IMR-90 (cell line): Measurements from ENCODE around the gene UGT2B11. TPM values are rescaled to one million over a fixed set of nuclear protein-coding genes. Genes with fewer than 3 reads are reported as not detected.

Experiments
- ATAC-seq: fragments of 200-7000 bp; cut with Tn5 transposase; 2 replicates; pipeline ENCODE4 v1.9.1; 2020; ENCODE audit warnings: low read depth, mild to moderate bottlenecking, moderate library complexity
- Bru-seq: library from RNA; stranded (reverse); fragments of 400-500 nt; gene quantifications from one replicate; lab custom pipeline; 2021; lab: Mats Ljungman, UMichigan
- BruChase-seq, 2 experiments: library from RNA; stranded (reverse); fragments of 400-500 nt; gene quantifications; one replicate each; lab custom pipeline; 2021; lab: Mats Ljungman, UMichigan
- BruUV-seq: library from RNA; stranded (reverse); fragments of 400-500 nt; replicated peaks from 2 replicates; lab custom pipeline; 2021; lab: Mats Ljungman, UMichigan
- CTCF ChIA-PET: fragments of 300-600 bp; formaldehyde crosslinking; extraction: SDS; loops from one replicate; lab custom pipeline; 2021; ENCODE audit warnings: antibody characterized with exemption; lab: Yijun Ruan, JAX
- POLR2A ChIA-PET: fragments of 300-600 bp; sonication (Branson Sonifier 250); formaldehyde crosslinking; loops from one replicate; lab custom pipeline; 2022; ENCODE audit warnings: antibody characterized with exemption; ENCODE audit not compliant: unreplicated experiment; lab: Charles Lee
- DNase-seq: peaks from one replicate; pipeline ENCODE4 v3.0.0; 2013
- H2AFZ ChIP-seq: replicated peaks from 2 replicates; pipeline ENCODE3; 2013; ENCODE audit warnings: low read length, mild to moderate bottlenecking; ENCODE audit not compliant: poor library complexity
- H2AK5ac ChIP-seq: 2 replicates; pipeline ENCODE4 v1.6.1; 2013; ENCODE audit warnings: low read depth, low read length, inconsistent platforms
- H2AK9ac ChIP-seq: replicated peaks from 2 replicates; pipeline ENCODE3; 2013; ENCODE audit warnings: mild to moderate bottlenecking, low read depth, low read length, moderate library complexity; ENCODE audit not compliant: poor library complexity
- H2BK120ac ChIP-seq: 2 replicates; pipeline ENCODE4 v1.6.1; 2013; ENCODE audit warnings: low read depth, low read length, inconsistent platforms
- H2BK15ac ChIP-seq: 3 replicates; pipeline ENCODE4 v1.6.1; 2013; ENCODE audit warnings: low read depth, low read length, inconsistent platforms
- H2BK20ac ChIP-seq: 2 replicates; pipeline ENCODE4 v1.6.1; 2013; ENCODE audit warnings: low read depth, mild to moderate bottlenecking, inconsistent platforms, low read length, moderate library complexity
- H2BK5ac ChIP-seq: 2 replicates; pipeline ENCODE4 v1.6.1; 2013; ENCODE audit warnings: mild to moderate bottlenecking, low read depth, low read length, inconsistent platforms; ENCODE audit not compliant: poor library complexity, severe bottlenecking
- H3K14ac ChIP-seq: replicated peaks from 2 replicates; pipeline ENCODE4 v1.6.1; 2013; ENCODE audit warnings: low read depth, low read length, inconsistent platforms
- H3K18ac ChIP-seq: 2 replicates; pipeline ENCODE4 v1.6.1; 2013; ENCODE audit warnings: low read depth, low read length, control low read depth
- H3K23ac ChIP-seq: 2 replicates; pipeline ENCODE4 v1.6.1; 2013; ENCODE audit warnings: low read depth, low read length, inconsistent platforms
- H3K27ac ChIP-seq: 2 replicates; pipeline ENCODE4 v1.5.1; 2013; ENCODE audit warnings: mild to moderate bottlenecking, control low read depth, low read length; ENCODE audit not compliant: insufficient read depth
- H3K27me3 ChIP-seq: 2 replicates; pipeline ENCODE4 v1.6.1; 2013; ENCODE audit warnings: low read length; ENCODE audit not compliant: control insufficient read depth, insufficient read depth
- H3K36me3 ChIP-seq: 2 replicates; pipeline ENCODE4 v1.6.1; 2013; ENCODE audit warnings: low read length, mixed read lengths; ENCODE audit not compliant: control insufficient read depth, insufficient read depth
- H3K4ac ChIP-seq: 2 replicates; pipeline ENCODE4 v1.6.1; 2013; ENCODE audit warnings: low read depth, low read length, inconsistent platforms
- H3K4me1 ChIP-seq: 2 replicates; pipeline ENCODE4 v1.6.1; 2013; ENCODE audit warnings: low read length, mixed read lengths; ENCODE audit not compliant: control insufficient read depth, insufficient read depth
- H3K4me2 ChIP-seq: 2 replicates; pipeline ENCODE4 v1.6.1; 2013; ENCODE audit warnings: low read depth, mild to moderate bottlenecking, control low read depth, low read length, moderate library complexity
- H3K4me3 ChIP-seq: 2 replicates; pipeline ENCODE4 v1.5.1; 2013; ENCODE audit warnings: low read depth, mild to moderate bottlenecking, control low read depth, low read length, moderate library complexity; ENCODE audit not compliant: insufficient read depth
- H3K56ac ChIP-seq: 2 replicates; pipeline ENCODE4 v1.6.1; 2013; ENCODE audit warnings: low read length, inconsistent platforms; ENCODE audit not compliant: insufficient read depth; ENCODE audit errors: extremely low read depth
- H3K79me1 ChIP-seq, 2 experiments: 2 replicates each; pipeline ENCODE4 v1.6.1; 2013; ENCODE audit warnings: low read length in 2 of 2, inconsistent platforms in 1 of 2, low read depth in 1 of 2
- H3K9ac ChIP-seq: 2 replicates; pipeline ENCODE4 v1.6.1; 2013; ENCODE audit warnings: low read depth, low read length, control low read depth
- H3K9me1 ChIP-seq: 2 replicates; pipeline ENCODE4 v1.6.1; 2013; ENCODE audit warnings: low read length, inconsistent platforms; ENCODE audit not compliant: insufficient read depth
- H3K9me3 ChIP-seq: 2 replicates; pipeline ENCODE4 v1.6.1; 2013; ENCODE audit warnings: low read length; ENCODE audit not compliant: control insufficient read depth, insufficient read depth
- H4K20me1 ChIP-seq: 2 replicates; pipeline ENCODE4 v1.6.1; 2013; ENCODE audit warnings: low read length, inconsistent platforms; ENCODE audit not compliant: insufficient read depth
- H4K5ac ChIP-seq: 2 replicates; pipeline ENCODE4 v1.6.1; 2013; ENCODE audit warnings: mild to moderate bottlenecking, low read depth, low read length, control low read depth
- H4K8ac ChIP-seq, 2 experiments: 2 replicates each; pipeline ENCODE4 v1.6.1; 2013; ENCODE audit warnings: low read depth in 2 of 2, low read length in 2 of 2, control low read depth in 1 of 2, inconsistent platforms in 1 of 2
- H4K91ac ChIP-seq: 2 replicates; pipeline ENCODE4 v1.6.1; 2013; ENCODE audit warnings: low read depth, low read length, inconsistent platforms; ENCODE audit not compliant: insufficient read depth
- BHLHE40 ChIP-seq: fragments of 150-350 bp; IDR thresholded peaks from 2 replicates; pipeline ENCODE4 v1.6.1; 2016; ENCODE audit warnings: mild to moderate bottlenecking, low read depth, low read length
- CEBPB ChIP-seq: IDR thresholded peaks from 2 replicates; pipeline ENCODE4 v1.6.1; 2012; ENCODE audit warnings: low read depth, low read length, improper control_type of control experiment
- FOS ChIP-seq: fragments of 150-350 bp; IDR thresholded peaks from 2 replicates; pipeline ENCODE4 v1.6.1; 2016; ENCODE audit warnings: low read depth, low read length
- MAFK ChIP-seq: IDR thresholded peaks from 2 replicates; pipeline ENCODE4 v1.6.1; 2012; ENCODE audit warnings: low read depth, low read length, improper control_type of control experiment
- MAZ ChIP-seq: IDR thresholded peaks from 2 replicates; pipeline ENCODE4 v1.6.1; 2012; ENCODE audit warnings: low read depth, mild to moderate bottlenecking, low read length, improper control_type of control experiment, moderate library complexity, borderline replicate concordance
- MXI1 ChIP-seq: IDR thresholded peaks from 2 replicates; pipeline ENCODE4 v1.6.1; 2012; ENCODE audit warnings: low read depth, mild to moderate bottlenecking, low read length, moderate library complexity, borderline replicate concordance
- NFE2L2 ChIP-seq: fragments of 150-350 bp; IDR thresholded peaks from 2 replicates; pipeline ENCODE4 v1.6.1; 2016; ENCODE audit warnings: low read depth, mild to moderate bottlenecking, low read length
- RAD21 ChIP-seq: IDR thresholded peaks from 2 replicates; pipeline ENCODE4 v1.6.1; 2012; ENCODE audit warnings: low read length, improper control_type of control experiment
- RCOR1 ChIP-seq: IDR thresholded peaks from 2 replicates; pipeline ENCODE4 v1.6.1; 2012; ENCODE audit warnings: mild to moderate bottlenecking, low read length, improper control_type of control experiment; ENCODE audit not compliant: insufficient replicate concordance
- RFX5 ChIP-seq: IDR thresholded peaks from 2 replicates; pipeline ENCODE4 v1.8.0; 2012; ENCODE audit warnings: low read depth, mild to moderate bottlenecking, low read length, moderate library complexity
- SMC3 ChIP-seq: fragments of 150-350 bp; IDR thresholded peaks from 2 replicates; pipeline ENCODE4 v1.6.1; 2016; ENCODE audit warnings: low read depth, mild to moderate bottlenecking, antibody characterized with exemption, low read length, moderate library complexity
- USF2 ChIP-seq: fragments of 150-350 bp; IDR thresholded peaks from 2 replicates; pipeline ENCODE4 v1.6.1; 2017; ENCODE audit warnings: mild to moderate bottlenecking, antibody characterized with exemption, low read length, low read depth
- WGBS, 2 experiments: methylation state at CpG; one replicate each; pipeline versions ENCODE4 v1.1.5 to v1.1.7; 2013; ENCODE audit warnings: missing lambda C conversion rate in 2 of 2; ENCODE audit not compliant: insufficient read length in 1 of 2; ENCODE audit errors: extremely low coverage in 2 of 2; 5-methylcytosine and 5-hydroxymethylcytosine counted together
- dilution Hi-C: fragments of 300-500 bp; cut with HindIII; formaldehyde crosslinking; loops from one replicate; pipeline ENCODE4 v1.14.3; 2018; ENCODE audit warnings: low sequenced_read_pairs; ENCODE audit not compliant: unreplicated experiment
- in situ Hi-C: fragments of 300-500 bp; cut with MboI; formaldehyde crosslinking; loops from 3 replicates; pipeline ENCODE4 v1.14.3; 2019; ENCODE audit warnings: low sequenced_read_pairs, inconsistent platforms, mixed read lengths
- intact Hi-C: fragments of 100-400 bp; cut with micrococcal nuclease; formaldehyde crosslinking; loops from 2 replicates; pipeline ENCODE4 v1.10.0; 2022
- long read RNA-seq: library from polyadenylated mRNA; unstranded; transcript quantifications from one replicate; pipeline ENCODE4 v2.0.0, GENCODE V29; 2021; ENCODE audit not compliant: unreplicated experiment
- polyA plus RNA-seq, 3 experiments: library from polyadenylated mRNA; depleted of rRNA; stranded (reverse); fragments of >200 nt; gene quantifications; 2 replicates each; pipeline ENCODE4 v1.2.3, GENCODE V29; 2012; ENCODE audit warnings: low replicate concordance in 1 of 3
- total RNA-seq: library from RNA; depleted of rRNA; stranded (reverse); fragments of >200 nt; gene quantifications from 2 replicates; pipeline ENCODE4 v1.2.3, GENCODE V29; 2012; rRNA removed
- TF ChIP-seq, protein P1 (sequence below): conservative IDR thresholded peaks from 2 replicates; pipeline ENCODE4 v1.5.1; 2012; ENCODE audit warnings: mild to moderate bottlenecking, low read depth, low read length, improper control_type of control experiment

Gene UGT2B11
- total RNA-seq (not detected in 2 replicates), polyA plus RNA-seq (2012; rRNA removed) (not detected in 2 replicates), Bru-seq, nascent RNA (not detected), BruChase-seq, experiment 1, labeled RNA remaining after a 6-hour chase (not detected), BruChase-seq, experiment 2, labeled RNA remaining after a 2-hour chase (not detected)
- polyA plus RNA-seq (2012; cell fraction: cytosol; rRNA removed): not detected in 2 replicates
- not detected in 2 replicates for polyA plus RNA-seq (2012; cell fraction: nucleus; rRNA removed; ENCODE audit: low replicate concordance)
- long read RNA-seq: 0 reads

DNA sequence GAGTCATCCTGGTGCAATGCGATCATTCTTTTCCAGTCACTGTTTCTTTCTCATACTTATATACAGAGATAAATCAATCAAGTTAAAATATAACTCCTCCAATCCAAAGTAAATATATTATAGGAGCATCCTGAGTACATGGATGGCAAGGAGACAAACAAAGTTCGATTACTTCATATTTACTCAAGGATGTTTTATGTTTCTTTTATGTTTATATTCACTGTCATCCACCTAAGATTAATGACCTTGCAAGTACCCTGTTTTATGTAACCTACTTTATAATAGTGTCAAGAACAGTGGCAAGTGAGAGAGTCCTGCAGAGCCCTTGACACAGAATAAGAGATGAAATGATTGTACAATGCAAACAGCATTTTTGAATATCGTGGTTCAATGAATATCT is at the start of gene UGT2B11:
Gene UGT2B11 (minus strand): TSS at position 33 of the 400 bp plus-strand sequence. CDS start 26 bp downstream, at position 7.
- H3K27ac ChIP-seq: no peak within 1 kb of the TSS
- no peaks in the 10 kb centered on the region for H3K27me3 ChIP-seq
- no TSS peak for BruUV-seq
- no peak within 1 kb of the TSS for H2AK5ac ChIP-seq
- no peak for DNase-seq
- no peak within 1 kb of the TSS for H3K14ac ChIP-seq
- no peak within 1 kb of the TSS for H3K9ac ChIP-seq
- H4K5ac ChIP-seq: no peak within 1 kb of the TSS
- in situ Hi-C loops (no loop called here), dilution Hi-C loops (no loop called here), intact Hi-C loops (no loop called here)
- no peak within 1 kb of the TSS for H4K91ac ChIP-seq
- no peak within 1 kb of the TSS for H2AK9ac ChIP-seq
- POLR2A ChIA-PET: no interaction called here
- H3K9me1 ChIP-seq: no peaks in the 10 kb centered on the region
- no peaks in the 10 kb centered on the region for H4K20me1 ChIP-seq
- TF ChIP-seq USF2 (no peak), FOS (no peak), CEBPB (no peak), NFE2L2 (no peak), MAFK (no peak), MXI1 (no peak), RAD21 (no peak), BHLHE40 (no peak), RCOR1 (no peak), MAZ (no peak), SMC3 (no peak), RFX5 (no peak)
- TF ChIP-seq, protein P1, sequence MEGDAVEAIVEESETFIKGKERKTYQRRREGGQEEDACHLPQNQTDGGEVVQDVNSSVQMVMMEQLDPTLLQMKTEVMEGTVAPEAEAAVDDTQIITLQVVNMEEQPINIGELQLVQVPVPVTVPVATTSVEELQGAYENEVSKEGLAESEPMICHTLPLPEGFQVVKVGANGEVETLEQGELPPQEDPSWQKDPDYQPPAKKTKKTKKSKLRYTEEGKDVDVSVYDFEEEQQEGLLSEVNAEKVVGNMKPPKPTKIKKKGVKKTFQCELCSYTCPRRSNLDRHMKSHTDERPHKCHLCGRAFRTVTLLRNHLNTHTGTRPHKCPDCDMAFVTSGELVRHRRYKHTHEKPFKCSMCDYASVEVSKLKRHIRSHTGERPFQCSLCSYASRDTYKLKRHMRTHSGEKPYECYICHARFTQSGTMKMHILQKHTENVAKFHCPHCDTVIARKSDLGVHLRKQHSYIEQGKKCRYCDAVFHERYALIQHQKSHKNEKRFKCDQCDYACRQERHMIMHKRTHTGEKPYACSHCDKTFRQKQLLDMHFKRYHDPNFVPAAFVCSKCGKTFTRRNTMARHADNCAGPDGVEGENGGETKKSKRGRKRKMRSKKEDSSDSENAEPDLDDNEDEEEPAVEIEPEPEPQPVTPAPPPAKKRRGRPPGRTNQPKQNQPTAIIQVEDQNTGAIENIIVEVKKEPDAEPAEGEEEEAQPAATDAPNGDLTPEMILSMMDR: no peak
- H3K4ac ChIP-seq: no peak within 1 kb of the TSS
- no peak within 1 kb of the TSS for H3K4me2 ChIP-seq
- no peak for ATAC-seq
- no peak within 1 kb of the TSS for H3K4me3 ChIP-seq
- H2BK15ac ChIP-seq: no peak within 1 kb of the TSS
- H3K4me1 ChIP-seq: no peaks in the 10 kb centered on the region
- H3K9me3 ChIP-seq: no peaks in the 10 kb centered on the region
- H2AFZ ChIP-seq: no peak within 1 kb of the TSS
- H2BK20ac ChIP-seq: no peak within 1 kb of the TSS
- WGBS, 2 experiments: no CpG with 5 or more reads among the region's 3 CpGs
- no peak within 1 kb of the TSS for H4K8ac ChIP-seq
- H3K36me3 ChIP-seq: no peaks in the 10 kb centered on the region
- H3K18ac ChIP-seq: no peak within 1 kb of the TSS
- CTCF ChIA-PET: no interaction called here
- no peak within 1 kb of the TSS for H3K23ac ChIP-seq
- H3K79me1 ChIP-seq: no peaks in the 10 kb centered on the region
- H2BK5ac ChIP-seq: no peak within 1 kb of the TSS
- no peak within 1 kb of the TSS for H3K56ac ChIP-seq
- no peak within 1 kb of the TSS for H2BK120ac ChIP-seq
